MM.1S (cell line): ENCODE data around the gene CCDC89.

Experiments
- CTCF ChIP-seq: fragments of 300-600 bp; sonication (generic); IDR thresholded peaks from 2 replicates; pipeline ENCODE4 v1.5.1; 2016; ENCODE audit warnings: antibody characterized with exemption, low read length, mixed read lengths
- EZH2 ChIP-seq: fragments of 300-600 bp; sonication (generic); optimal IDR thresholded peaks from 2 replicates; pipeline ENCODE3; 2017; ENCODE audit warnings: low read depth, mild to moderate bottlenecking, antibody characterized with exemption, low read length, mixed read lengths

- TF ChIP-seq EZH2: no peak
- TF ChIP-seq CTCF: no peak
Observed at GRCh38 chr11:85664615-85665481, 21.1 kb downstream of the CCDC89 start, which contains the start of gene CREBZF.
